Endometrial microvascular endothelial cells (primary cell): Measurements from ENCODE around the gene DDAH2. TPM values are rescaled to one million over a fixed set of nuclear protein-coding genes. Genes with fewer than 3 reads are reported as not detected.

Experiments
- in situ Hi-C: cut with HindIII; loops from 2 replicates; pipeline ENCODE4 v1.10.0; 2017; ENCODE audit warnings: low sequenced_read_pairs, low pct_unique_long_range_greater_than_20kb; ENCODE audit errors: inconsistent ontology term
- total RNA-seq: library from RNA; depleted of rRNA; stranded (reverse); fragments of >200 nt; gene quantifications from one replicate; pipeline ENCODE4 v1.2.3, GENCODE V29; 2015; ENCODE audit errors: inconsistent ontology term

The DDAH2 gene
- total RNA-seq, 1 donor from 2014 or later: 64.2 TPM

GRCh38 chr6:31762878-31763618, 33.9 kb upstream of the DDAH2 start:
- in situ Hi-C loops: no loop called here

- in situ Hi-C loops: no loop called here
Observed at GRCh38 chr6:31762356-31762755, 33.3 kb upstream of the DDAH2 start, which contains the start of gene SAPCD1. Gene SAPCD1 (plus strand): TSS chr6:31762656. CDS start chr6:31763055, 399 bp downstream.

GRCh38 chr6:31761343-31761742, 32.2 kb upstream of the DDAH2 start:
- in situ Hi-C loops: no loop called here

- in situ Hi-C loops: no loop called here
Observed at GRCh38 chr6:31760790-31761189, 31.7 kb upstream of the DDAH2 start.

GRCh38 chr6:31758281-31758680, 29.2 kb upstream of the DDAH2 start:
- in situ Hi-C loops: no loop called here

- in situ Hi-C loops: no loop called here
Observed at GRCh38 chr6:31752739-31753319, 23.7 kb upstream of the DDAH2 start.

- in situ Hi-C loops: no loop called here
Observed at GRCh38 chr6:31750411-31751022, 21.4 kb upstream of the DDAH2 start.

GRCh38 chr6:31749301-31750036, 20.4 kb upstream of the DDAH2 start:
- in situ Hi-C loops: no loop called here

GRCh38 chr6:31744422-31744821, 15.3 kb upstream of the DDAH2 start:
- in situ Hi-C loops: no loop called here

- in situ Hi-C loops: no loop called here
Observed at GRCh38 chr6:31742894-31743293, 13.8 kb upstream of the DDAH2 start.

- in situ Hi-C loops: no loop called here
Observed at GRCh38 chr6:31741815-31742214, 12.7 kb upstream of the DDAH2 start.

GRCh38 chr6:31740397-31741223, 11.5 kb upstream of the DDAH2 start:
- in situ Hi-C loops: no loop called here

GRCh38 chr6:31739639-31740396, 10.7 kb upstream of the DDAH2 start, which contains the start of gene MSH5:
Gene MSH5 (plus strand): TSS chr6:31740005. CDS start chr6:31740467, 462 bp downstream.
- in situ Hi-C loops: no loop called here

GRCh38 chr6:31737991-31738979, 9.2 kb upstream of the DDAH2 start:
- in situ Hi-C loops: no loop called here

GRCh38 chr6:31737315-31737990, 8.4 kb upstream of the DDAH2 start:
- in situ Hi-C loops: no loop called here

GRCh38 chr6:31736768-31737314, 7.7 kb upstream of the DDAH2 start:
- in situ Hi-C loops: no loop called here
